ENCODE results near the gene IAH1. TPM values are rescaled to one million over a fixed set of nuclear protein-coding genes. Genes with fewer than 3 reads are reported as not detected.
A peak's percentile ranks its signal among the peaks of the same experiment; 100 is the strongest.

Gene IAH1, protein sequence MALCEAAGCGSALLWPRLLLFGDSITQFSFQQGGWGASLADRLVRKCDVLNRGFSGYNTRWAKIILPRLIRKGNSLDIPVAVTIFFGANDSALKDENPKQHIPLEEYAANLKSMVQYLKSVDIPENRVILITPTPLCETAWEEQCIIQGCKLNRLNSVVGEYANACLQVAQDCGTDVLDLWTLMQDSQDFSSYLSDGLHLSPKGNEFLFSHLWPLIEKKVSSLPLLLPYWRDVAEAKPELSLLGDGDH
- 10 to 100 TPM; 69.2 to 79.0 TPM for total RNA-seq

DNA sequence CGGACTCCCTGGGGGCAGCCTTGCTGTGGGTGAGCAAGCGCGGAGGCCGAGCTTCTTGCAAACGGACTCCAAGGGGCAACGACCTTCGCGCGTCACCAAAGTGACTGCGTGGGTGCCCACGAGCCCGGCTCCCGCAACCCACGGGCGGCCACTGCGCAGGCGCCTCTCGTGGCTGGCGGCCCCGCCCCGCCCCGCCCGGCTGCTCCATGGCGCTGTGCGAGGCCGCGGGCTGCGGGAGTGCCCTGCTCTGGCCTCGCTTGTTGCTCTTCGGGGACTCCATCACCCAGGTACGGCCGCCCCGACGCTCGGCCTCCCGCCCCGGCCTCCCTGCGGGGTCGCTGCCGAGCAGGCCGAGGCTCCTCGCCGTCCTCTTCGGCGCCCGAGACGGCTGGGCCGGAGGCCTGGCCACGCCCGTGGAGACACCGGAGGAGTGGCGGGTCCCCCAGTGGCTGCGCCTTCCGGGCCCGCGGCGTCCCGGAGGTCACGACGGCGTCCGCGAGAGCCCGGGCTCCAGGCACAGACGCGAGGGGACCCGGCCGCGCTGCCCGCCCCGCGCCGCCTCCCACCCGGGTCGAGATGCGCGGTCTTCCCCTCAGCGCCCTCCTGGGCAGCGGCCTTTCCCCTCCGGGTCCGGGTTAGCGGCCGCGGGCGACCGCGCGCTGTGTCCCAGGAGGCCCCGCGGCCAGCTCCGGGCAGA, at the start of gene IAH1:
Gene IAH1, plus strand, starts transcription at position 191 of the 697 bp plus-strand sequence. Its CDS starts 16 bp downstream, at position 207.
- POLR2A ChIA-PET = interaction anchor here (0.6 to 4.6 kb wide), 26 partner anchors 10 to 974 kb away, joined by 3 to 50 read pairs (median 3); partner anchors contain the start of genes ADAM17, CPSF3, ITGB1BP1 and KLF11

DNA sequence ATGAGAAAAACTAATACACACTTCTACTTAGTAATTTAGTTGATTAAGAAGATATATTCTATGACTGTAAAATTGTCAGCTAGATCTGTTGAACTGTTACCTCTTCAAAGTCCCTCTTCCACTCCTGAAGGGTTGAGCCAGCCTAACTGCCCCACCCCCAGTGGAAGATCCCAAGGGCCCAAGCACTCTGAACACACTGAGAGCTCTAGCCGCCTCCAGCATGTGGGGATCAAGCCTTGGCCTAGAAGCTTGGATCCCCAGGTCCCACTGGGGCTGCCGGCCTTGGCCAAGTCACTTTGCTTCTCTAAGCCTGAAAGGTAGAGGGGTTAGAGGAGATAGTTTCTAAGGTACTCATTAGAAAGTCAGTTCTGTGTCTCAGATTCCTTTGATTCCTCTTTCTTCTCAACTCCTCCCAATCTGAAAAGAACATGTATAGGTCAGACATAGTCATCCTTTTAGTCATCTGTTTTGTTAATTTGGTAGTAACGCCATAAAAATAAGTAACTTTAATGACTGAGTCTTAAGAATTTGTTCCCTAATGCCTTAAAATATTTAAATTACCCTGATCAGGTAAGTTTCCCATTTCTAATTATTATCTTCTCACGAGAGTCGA, 45.3 kb upstream of the IAH1 start:
- ChIA-PET CTCF (interaction anchor here (1.0 kb wide), 1 partner anchor 13 kb away, joined by 3 read pairs; no protein-coding TSS in a partner anchor), POLR2A (interaction anchor here (1.4 kb wide), 1 partner anchor 15 kb away, joined by 3 read pairs; no protein-coding TSS in a partner anchor)
- no peak for DNase-seq
- no peaks in the 10 kb centered on the region for H3K27me3 Mint-ChIP-seq
- no peak overlapping the region for H3K27ac Mint-ChIP-seq
- no peak overlapping the region for H3K4me3 Mint-ChIP-seq
- peaks cover 18% of the 10 kb centered on the region for H3K4me1 Mint-ChIP-seq
- no peaks in the 10 kb centered on the region for H3K9me3 Mint-ChIP-seq
- H3K36me3 Mint-ChIP-seq (ENCODE audit: low read depth) = peaks cover 44% of the 10 kb centered on the region

More for the DNA sequence above, at the start of gene IAH1:
- Mint-ChIP-seq H3K9me3 (no peaks in the 10 kb centered on the region), H3K27ac (peak within 1 kb of the TSS; percentile 80), H3K36me3 (ENCODE audit: low read depth) (peaks cover 54% of the 10 kb centered on the region), H3K27me3 (no peaks in the 10 kb centered on the region), H3K4me3 (peak within 1 kb of the TSS; percentile 79), H3K4me1 (peaks cover 53% of the 10 kb centered on the region)
- CTCF ChIA-PET = interaction anchor here (0.6 to 1.6 kb wide), 6 partner anchors 16 to 325 kb away, joined by 3 to 6 read pairs (median 3); partner anchors contain the start of gene ADAM17
- DNase-seq = peak; percentile 76

DNA sequence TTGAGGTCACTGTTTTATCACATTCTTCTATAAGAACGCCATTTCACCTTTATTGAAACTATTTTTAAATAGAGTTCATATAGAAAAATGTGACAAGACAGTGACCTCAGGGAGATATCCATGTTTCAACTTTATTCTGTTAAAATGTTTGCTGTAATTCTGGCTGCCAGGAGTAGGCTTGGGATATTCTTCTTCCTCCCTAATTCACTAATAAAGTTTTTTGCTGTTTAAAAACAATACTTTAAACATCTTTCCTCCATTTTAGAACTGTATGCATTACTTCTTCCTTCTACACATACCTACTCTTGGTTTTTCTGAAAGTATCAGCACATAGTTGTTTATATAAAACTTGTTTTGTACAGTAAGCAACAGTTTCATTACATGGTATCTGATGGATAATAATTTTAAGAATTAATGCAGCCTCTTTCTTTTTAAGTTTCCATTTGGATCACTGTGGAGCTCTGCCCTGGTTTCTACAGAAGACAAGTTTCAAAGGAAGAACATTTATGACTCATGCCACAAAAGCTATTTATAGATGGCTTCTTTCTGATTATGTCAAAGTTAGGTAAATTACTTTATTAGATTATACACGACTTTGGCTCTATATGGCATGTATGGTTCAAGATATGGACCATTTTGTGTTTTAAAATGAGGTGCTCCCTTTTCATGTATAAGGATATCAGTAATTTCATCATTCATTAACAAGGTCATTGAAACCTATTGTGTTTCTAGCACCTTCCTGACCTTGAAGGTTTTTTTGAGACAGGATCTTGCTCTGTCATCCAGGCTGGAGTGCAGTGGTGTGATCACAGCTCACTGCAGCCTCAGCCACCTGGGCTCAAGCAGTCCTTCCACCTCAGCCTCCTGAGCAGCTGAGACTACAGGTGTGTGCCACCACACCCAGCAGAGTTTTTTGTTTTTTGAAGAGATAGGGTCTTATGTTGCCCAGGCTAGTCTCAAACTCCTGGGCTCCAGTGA, 43.7 kb upstream of the IAH1 start:
- H3K36me3 Mint-ChIP-seq (ENCODE audit: low read depth) = peaks cover 53% of the 10 kb centered on the region
- POLR2A ChIA-PET = interaction anchor here (1.2 to 1.4 kb wide), 2 partner anchors 13 to 45 kb away, joined by 3 to 4 read pairs; no protein-coding TSS in a partner anchor

DNA sequence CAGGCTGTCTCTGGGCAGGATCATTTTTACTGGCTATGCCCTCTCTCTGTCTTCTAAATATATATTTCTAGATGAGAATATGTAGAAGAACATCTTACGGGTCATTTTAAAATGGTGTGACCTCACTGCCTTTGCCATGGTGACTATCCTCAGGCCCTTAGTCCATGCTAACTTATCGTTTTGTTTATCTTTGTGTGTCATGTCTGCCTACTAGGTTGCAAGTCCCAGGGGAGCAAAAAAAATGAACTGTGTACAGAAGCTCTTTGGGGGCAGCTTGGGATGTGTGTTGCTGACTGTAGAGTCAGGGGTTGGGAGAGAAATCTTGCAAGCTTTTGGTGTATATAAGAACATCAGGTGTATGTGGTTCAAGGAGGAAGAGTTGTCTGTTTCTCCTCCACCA, 39.9 kb upstream of the IAH1 start:
- peaks cover 15% of the 10 kb centered on the region for H3K4me1 Mint-ChIP-seq
- CTCF ChIA-PET = no interaction called here
- H3K9me3 Mint-ChIP-seq = no peaks in the 10 kb centered on the region
- no peak for DNase-seq
- no peak overlapping the region for H3K27ac Mint-ChIP-seq
- no peaks in the 10 kb centered on the region for H3K27me3 Mint-ChIP-seq
- no peak overlapping the region for H3K4me3 Mint-ChIP-seq
- peaks cover 72% of the 10 kb centered on the region for H3K36me3 Mint-ChIP-seq (ENCODE audit: low read depth)
- POLR2A ChIA-PET = interaction anchor here (1.1 to 1.2 kb wide), 2 partner anchors 10 to 12 kb away, joined by 3 to 5 read pairs; partner anchors contain the start of gene ITGB1BP1

More for the DNA sequence above, 43.7 kb upstream of the IAH1 start:
- Mint-ChIP-seq H3K27me3 (no peaks in the 10 kb centered on the region), H3K4me3 (no peak overlapping the region), H3K9me3 (no peaks in the 10 kb centered on the region), H3K4me1 (peaks cover 18% of the 10 kb centered on the region), H3K27ac (peak overlapping the region; percentile 78)
- CTCF ChIA-PET = interaction anchor here (0.7 to 1.0 kb wide), 2 partner anchors 12 to 628 kb away, joined by 3 to 4 read pairs; no protein-coding TSS in a partner anchor
- DNase-seq = no peak

DNA sequence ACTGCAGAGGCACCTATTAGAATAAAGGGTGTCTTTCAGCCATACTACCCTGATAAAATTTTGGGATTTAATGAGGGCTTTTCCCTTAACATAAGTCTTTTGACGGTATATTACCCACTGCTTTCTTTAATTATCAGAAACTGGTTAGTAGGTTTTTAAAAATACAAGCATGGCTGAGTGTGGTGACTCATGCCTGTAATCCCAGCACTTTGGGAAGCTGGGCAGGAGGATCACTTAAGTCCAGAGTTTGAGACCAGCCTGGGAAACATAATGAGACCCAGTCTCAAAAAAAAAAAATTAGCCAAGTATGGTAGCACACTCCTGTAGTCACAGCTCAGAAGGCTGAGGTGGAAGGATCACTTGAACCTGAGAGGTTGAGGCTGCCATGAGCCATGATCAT, 34.8 kb upstream of the IAH1 start:
- Mint-ChIP-seq H3K4me3 (no peak overlapping the region), H3K27me3 (no peaks in the 10 kb centered on the region), H3K9me3 (no peaks in the 10 kb centered on the region), H3K36me3 (ENCODE audit: low read depth) (peaks cover 55% of the 10 kb centered on the region), H3K4me1 (peaks cover 10% of the 10 kb centered on the region), H3K27ac (no peak overlapping the region)
- POLR2A ChIA-PET = no interaction called here
- DNase-seq = no peak
- CTCF ChIA-PET = no interaction called here

DNA sequence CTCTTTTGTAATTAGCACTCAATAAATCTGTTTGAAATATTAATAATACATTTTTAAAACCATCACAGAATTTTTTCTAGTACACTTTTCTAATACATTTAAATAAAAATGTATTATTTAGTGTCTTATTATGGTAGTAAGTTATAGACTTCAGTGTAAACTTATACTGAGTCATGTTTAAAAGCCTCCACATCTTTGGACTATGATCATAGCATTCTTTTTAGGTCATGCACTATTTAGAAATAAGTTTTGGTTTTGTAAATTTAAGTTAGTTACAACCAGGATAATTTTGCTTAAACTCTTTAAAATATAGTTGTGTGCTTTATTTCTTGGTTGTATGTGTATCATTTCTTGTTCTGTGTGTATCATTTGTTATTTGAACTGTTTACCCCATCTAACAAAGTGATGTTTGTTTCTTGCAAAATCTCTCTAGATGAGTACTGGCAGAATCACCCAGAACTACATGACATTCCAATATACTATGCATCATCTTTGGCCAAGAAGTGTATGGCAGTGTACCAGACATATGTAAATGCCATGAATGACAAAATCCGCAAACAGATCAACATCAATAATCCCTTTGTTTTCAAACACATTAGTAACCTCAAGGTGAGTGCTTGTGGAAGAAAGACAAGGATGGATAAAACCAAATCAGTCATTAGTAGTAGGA, 34.2 kb upstream of the IAH1 start:
- no peak for DNase-seq
- H3K27me3 Mint-ChIP-seq = no peaks in the 10 kb centered on the region
- no peak overlapping the region for H3K27ac Mint-ChIP-seq
- peaks cover 53% of the 10 kb centered on the region for H3K36me3 Mint-ChIP-seq (ENCODE audit: low read depth)
- H3K4me1 Mint-ChIP-seq = peaks cover 15% of the 10 kb centered on the region
- no peak overlapping the region for H3K4me3 Mint-ChIP-seq
- ChIA-PET POLR2A (no interaction called here), CTCF (no interaction called here)
- H3K9me3 Mint-ChIP-seq = no peaks in the 10 kb centered on the region

DNA sequence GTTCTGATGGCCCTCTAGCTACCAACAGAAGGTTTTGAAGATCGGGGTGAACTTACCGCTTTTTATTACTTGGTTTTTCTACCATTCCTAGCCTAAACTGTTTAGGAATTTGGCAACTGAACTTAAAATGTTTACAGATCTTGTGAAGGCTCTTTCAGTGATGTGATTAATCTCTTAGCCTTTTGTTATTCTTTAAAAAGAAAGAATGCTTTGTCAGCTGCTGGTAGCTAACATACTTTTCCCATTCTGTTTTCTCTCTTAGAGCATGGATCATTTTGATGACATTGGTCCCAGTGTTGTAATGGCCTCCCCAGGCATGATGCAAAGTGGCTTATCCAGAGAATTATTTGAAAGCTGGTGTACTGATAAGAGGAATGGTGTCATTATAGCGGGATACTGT, 32.8 kb upstream of the IAH1 start:
- Mint-ChIP-seq H3K9me3 (no peaks in the 10 kb centered on the region), H3K36me3 (ENCODE audit: low read depth) (peaks cover 58% of the 10 kb centered on the region), H3K4me3 (no peak overlapping the region), H3K4me1 (peaks cover 22% of the 10 kb centered on the region), H3K27ac (no peak overlapping the region), H3K27me3 (no peaks in the 10 kb centered on the region)
- DNase-seq = no peak
- ChIA-PET POLR2A (interaction anchor here (1.3 kb wide), 1 partner anchor 17 kb away, joined by 3 read pairs; no protein-coding TSS in a partner anchor), CTCF (no interaction called here)

DNA sequence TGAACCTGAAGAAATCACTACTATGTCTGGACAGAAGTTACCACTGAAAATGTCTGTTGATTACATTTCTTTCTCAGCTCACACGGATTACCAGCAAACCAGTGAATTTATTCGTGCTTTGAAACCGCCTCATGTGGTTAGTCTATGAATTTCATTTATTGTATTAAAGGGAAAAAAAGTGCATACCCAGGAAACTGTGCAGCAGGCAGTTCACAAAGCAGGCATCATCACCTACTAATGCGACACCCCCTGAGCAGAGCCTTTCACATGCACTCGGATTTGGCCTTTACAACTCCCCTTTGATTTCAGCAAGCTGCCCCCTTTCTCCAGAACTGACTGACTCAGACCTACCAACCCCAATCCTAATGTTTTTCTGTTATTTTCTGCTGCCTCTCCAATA, 30.8 kb upstream of the IAH1 start:
- H3K4me3 Mint-ChIP-seq = no peak overlapping the region
- no peaks in the 10 kb centered on the region for H3K9me3 Mint-ChIP-seq
- peak overlapping the region; percentile 4 for H3K27ac Mint-ChIP-seq
- no peaks in the 10 kb centered on the region for H3K27me3 Mint-ChIP-seq
- ChIA-PET POLR2A (interaction anchor here (1.4 to 1.6 kb wide), 3 partner anchors 11 to 21 kb away, joined by 3 to 5 read pairs (median 3); partner anchors contain the start of gene ITGB1BP1), CTCF (interaction anchor here (1.0 kb wide), 1 partner anchor 12 kb away, joined by 5 read pairs; no protein-coding TSS in a partner anchor)
- DNase-seq = no peak
- peaks cover 22% of the 10 kb centered on the region for H3K4me1 Mint-ChIP-seq
- peaks cover 51% of the 10 kb centered on the region for H3K36me3 Mint-ChIP-seq (ENCODE audit: low read depth)

DNA sequence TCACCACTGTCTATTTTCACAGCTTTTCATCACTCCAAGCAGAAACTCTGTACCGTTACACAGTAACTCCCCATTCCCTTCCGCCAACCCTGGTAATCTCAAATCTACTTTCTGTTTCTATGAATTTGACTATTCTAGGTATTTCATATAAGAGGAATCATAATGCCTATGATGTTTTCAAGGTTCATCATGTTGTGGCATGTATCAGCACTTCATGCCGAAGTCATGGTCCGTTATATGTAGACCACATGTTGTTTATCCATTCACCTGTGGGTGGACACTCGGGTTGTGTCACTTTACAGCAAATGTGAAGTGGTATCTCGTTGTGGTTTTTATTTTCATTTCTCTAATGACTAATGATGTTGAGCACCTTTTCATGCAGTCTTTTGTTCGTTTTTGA, 29.3 kb upstream of the IAH1 start:
- Mint-ChIP-seq H3K4me1 (peaks cover 22% of the 10 kb centered on the region), H3K9me3 (no peaks in the 10 kb centered on the region), H3K27ac (peak overlapping the region; percentile 73), H3K4me3 (peak overlapping the region; percentile 3), H3K36me3 (ENCODE audit: low read depth) (peaks cover 47% of the 10 kb centered on the region), H3K27me3 (no peaks in the 10 kb centered on the region)
- DNase-seq = no peak
- CTCF ChIA-PET = interaction anchor here (0.7 kb wide), 1 partner anchor 385 kb away, joined by 3 read pairs; no protein-coding TSS in a partner anchor
- POLR2A ChIA-PET = interaction anchor here (0.6 to 1.2 kb wide), 5 partner anchors 22 to 37 kb away, joined by 3 to 5 read pairs (median 3); partner anchors contain the start of genes IAH1 and ITGB1BP1

DNA sequence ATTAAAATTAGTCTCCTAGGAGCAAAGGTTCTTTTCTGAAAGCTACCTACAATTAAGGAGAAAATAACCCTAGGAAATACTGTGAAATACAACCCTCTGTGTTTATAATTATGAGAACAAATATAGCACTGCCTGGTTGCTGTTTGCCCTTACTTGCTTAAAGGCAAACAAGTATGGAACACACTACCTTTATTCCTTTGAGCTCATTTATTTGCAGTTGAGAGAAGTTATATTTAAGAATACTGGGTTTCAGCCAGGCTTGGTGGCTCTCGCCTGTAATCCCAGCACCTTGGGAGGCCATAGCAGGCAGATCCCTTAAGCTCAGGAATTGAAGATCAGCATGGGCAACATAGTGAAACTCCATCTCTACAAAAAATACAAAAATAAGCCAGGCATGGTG, 23.1 kb upstream of the IAH1 start:
- DNase-seq = no peak
- Mint-ChIP-seq H3K27ac (no peak overlapping the region), H3K4me1 (no peaks in the 10 kb centered on the region), H3K9me3 (no peaks in the 10 kb centered on the region), H3K27me3 (no peaks in the 10 kb centered on the region), H3K4me3 (no peak overlapping the region), H3K36me3 (ENCODE audit: low read depth) (peaks cover 35% of the 10 kb centered on the region)
- CTCF ChIA-PET = no interaction called here
- POLR2A ChIA-PET = interaction anchor here (0.9 kb wide), 1 partner anchor 23 kb away, joined by 3 read pairs; no protein-coding TSS in a partner anchor

DNA sequence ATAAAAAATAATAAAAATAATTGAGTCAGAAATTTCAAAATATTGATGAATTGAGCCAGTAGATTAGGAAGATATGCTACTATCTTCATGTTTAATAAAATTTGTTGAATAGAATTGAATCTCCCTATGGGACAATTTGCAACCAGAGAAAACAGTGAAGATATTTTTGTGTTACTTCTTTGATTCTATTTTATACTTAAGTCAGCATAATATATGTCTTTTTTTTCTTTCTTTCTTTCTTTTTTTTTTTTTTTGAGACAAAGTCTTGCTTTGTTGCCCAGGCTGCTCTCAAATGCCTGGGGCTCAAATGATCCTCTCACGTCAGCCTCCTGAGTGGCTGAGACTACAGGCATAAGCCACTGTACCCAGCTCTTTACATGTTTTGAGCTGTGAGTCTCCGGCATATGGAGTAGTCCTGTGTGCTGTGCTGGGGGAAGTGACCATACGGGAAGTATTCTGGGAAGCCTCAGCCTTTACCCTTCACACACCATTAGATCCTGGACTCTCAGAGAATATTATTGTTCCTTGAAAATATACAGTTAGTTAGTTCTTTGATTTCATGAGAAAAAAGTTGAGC, 13.8 kb upstream of the IAH1 start:
- H3K4me3 Mint-ChIP-seq = no peak overlapping the region

More for the DNA sequence above, 13.8 kb upstream of the IAH1 start:
- no peak for DNase-seq
- no peaks in the 10 kb centered on the region for H3K27me3 Mint-ChIP-seq
- H3K36me3 Mint-ChIP-seq (ENCODE audit: low read depth) = peaks cover 50% of the 10 kb centered on the region
- ChIA-PET POLR2A (no interaction called here), CTCF (no interaction called here)
- H3K4me1 Mint-ChIP-seq = peaks cover 14% of the 10 kb centered on the region
- H3K27ac Mint-ChIP-seq = no peak overlapping the region
- H3K9me3 Mint-ChIP-seq = no peaks in the 10 kb centered on the region

All from activated CD4-positive, alpha-beta memory T cell treated with anti-CD3 and anti-CD28 coated beads, Interleukin-2, amount 10 ng/mL, durations not matched to agents 7 days and 5 days (primary cell).